ENCODE data around the gene ZNF827.

ZNF827 gene

GRCh38 chr4:145804116-145804515, 134.5 kb downstream of the ZNF827 start:
- no peak for DNase-seq (ENCODE audit: low read depth in 1 of 2, low spot score in 1 of 2)

GRCh38 chr4:145799223-145799622, 139.4 kb downstream of the ZNF827 start:
- DNase-seq (ENCODE audit: low read depth in 1 of 2, low spot score in 1 of 2): no peak

GRCh38 chr4:145797278-145797677, 141.3 kb downstream of the ZNF827 start:
- no peak for DNase-seq (ENCODE audit: low read depth in 1 of 2, low spot score in 1 of 2)

- DNase-seq (ENCODE audit: low read depth in 1 of 2, low spot score in 1 of 2): no peak
Observed at GRCh38 chr4:145796346-145796745, 142.3 kb downstream of the ZNF827 start.

GRCh38 chr4:145795521-145795920, 143.1 kb downstream of the ZNF827 start:
- no peak for DNase-seq (ENCODE audit: low read depth in 1 of 2, low spot score in 1 of 2)

- no peak for DNase-seq (ENCODE audit: low read depth in 1 of 2, low spot score in 1 of 2)
Observed at GRCh38 chr4:145792429-145792828, 146.2 kb downstream of the ZNF827 start.

- DNase-seq (ENCODE audit: low read depth in 1 of 2, low spot score in 1 of 2): no peak
Observed at GRCh38 chr4:145791988-145792387, 146.6 kb downstream of the ZNF827 start.

GRCh38 chr4:145788755-145789154, 149.9 kb downstream of the ZNF827 start:
- no peak for DNase-seq (ENCODE audit: low read depth in 1 of 2, low spot score in 1 of 2)

GRCh38 chr4:145786830-145787229, 151.8 kb downstream of the ZNF827 start:
- no peak for DNase-seq (ENCODE audit: low read depth in 1 of 2, low spot score in 1 of 2)

GRCh38 chr4:145786261-145786660, 152.4 kb downstream of the ZNF827 start:
- DNase-seq (ENCODE audit: low read depth in 1 of 2, low spot score in 1 of 2): no peak

- no peak for DNase-seq (ENCODE audit: low read depth in 1 of 2, low spot score in 1 of 2)
Observed at GRCh38 chr4:145785391-145786008, 153.1 kb downstream of the ZNF827 start.

GRCh38 chr4:145784036-145784435, 154.6 kb downstream of the ZNF827 start:
- no peak for DNase-seq (ENCODE audit: low read depth in 1 of 2, low spot score in 1 of 2)

- no peak for DNase-seq (ENCODE audit: low read depth in 1 of 2, low spot score in 1 of 2)
Observed at GRCh38 chr4:145782756-145783155, 155.9 kb downstream of the ZNF827 start.

- no peak for DNase-seq (ENCODE audit: low read depth in 1 of 2, low spot score in 1 of 2)
Observed at GRCh38 chr4:145781351-145781750, 157.3 kb downstream of the ZNF827 start.

GRCh38 chr4:145779319-145779801, 159.3 kb downstream of the ZNF827 start:
- DNase-seq (ENCODE audit: low read depth in 1 of 2, low spot score in 1 of 2): no peak

GRCh38 chr4:145776208-145776607, 162.4 kb downstream of the ZNF827 start:
- DNase-seq (ENCODE audit: low read depth in 1 of 2, low spot score in 1 of 2): no peak

- no peak for DNase-seq (ENCODE audit: low read depth in 1 of 2, low spot score in 1 of 2)
Observed at GRCh38 chr4:145775406-145775805, 163.2 kb downstream of the ZNF827 start.

- DNase-seq (ENCODE audit: low read depth in 1 of 2, low spot score in 1 of 2): no peak
Observed at GRCh38 chr4:145774473-145774872, 164.2 kb downstream of the ZNF827 start.

- DNase-seq (ENCODE audit: low read depth in 1 of 2, low spot score in 1 of 2): no peak
Observed at GRCh38 chr4:145773581-145774234, 164.9 kb downstream of the ZNF827 start.

GRCh38 chr4:145772347-145772746, 166.3 kb downstream of the ZNF827 start:
- no peak for DNase-seq (ENCODE audit: low read depth in 1 of 2, low spot score in 1 of 2)

- DNase-seq (ENCODE audit: low read depth in 1 of 2, low spot score in 1 of 2): no peak
Observed at GRCh38 chr4:145770124-145770523, 168.5 kb downstream of the ZNF827 start.

GRCh38 chr4:145769450-145770037, 169.1 kb downstream of the ZNF827 start:
- no peak for DNase-seq (ENCODE audit: low read depth in 1 of 2, low spot score in 1 of 2)

All from activated T-helper 1 cell treated with anti-CD3 and anti-CD28 coated beads, Interleukin-2, amount 50 U/mL, for 16 hours (primary cell).